NCI-H446 treated with DMSO at 0.1 percent for 48 hours (cell line): ENCODE data around the gene ENPP3.
"Not testable (repeated sequence)": the region's sequence is repeated elsewhere in the genome, so short reads cannot be mapped to it uniquely, and the experiment has no call there.

Experiments
- DNase-seq: peaks from one replicate; lab custom pipeline; 2025; lab: John Stamatoyannopoulos, UW

The ENPP3 gene

DNA sequence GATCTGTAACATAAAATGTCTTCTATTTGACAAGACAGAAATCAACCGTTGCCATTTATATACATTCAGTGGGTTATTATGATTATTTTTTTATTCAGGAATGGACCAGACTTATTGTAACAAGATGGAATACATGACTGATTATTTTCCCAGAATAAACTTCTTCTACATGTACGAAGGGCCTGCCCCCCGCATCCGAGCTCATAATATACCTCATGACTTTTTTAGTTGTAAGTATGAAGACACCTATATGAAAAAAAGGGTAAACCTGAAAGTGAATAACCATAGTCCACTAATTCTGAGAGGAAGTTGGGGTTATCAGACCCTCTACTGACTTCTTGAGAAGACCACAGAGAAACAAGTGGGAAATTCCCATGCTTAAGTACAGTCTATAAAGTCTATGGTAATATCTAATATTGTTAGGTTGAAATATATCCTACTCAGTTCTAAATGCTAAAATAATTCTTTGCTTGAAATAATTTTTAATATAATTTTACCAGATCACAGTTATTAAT lies 48.2 kb downstream of the ENPP3 start:
- no peak for DNase-seq

- DNase-seq = no peak
Measured at GRCh38 chr6:131687022-131687421, 49.9 kb downstream of the ENPP3 start.

- no peak for DNase-seq
Measured at GRCh38 chr6:131688286-131688685, 51.2 kb downstream of the ENPP3 start.

DNA sequence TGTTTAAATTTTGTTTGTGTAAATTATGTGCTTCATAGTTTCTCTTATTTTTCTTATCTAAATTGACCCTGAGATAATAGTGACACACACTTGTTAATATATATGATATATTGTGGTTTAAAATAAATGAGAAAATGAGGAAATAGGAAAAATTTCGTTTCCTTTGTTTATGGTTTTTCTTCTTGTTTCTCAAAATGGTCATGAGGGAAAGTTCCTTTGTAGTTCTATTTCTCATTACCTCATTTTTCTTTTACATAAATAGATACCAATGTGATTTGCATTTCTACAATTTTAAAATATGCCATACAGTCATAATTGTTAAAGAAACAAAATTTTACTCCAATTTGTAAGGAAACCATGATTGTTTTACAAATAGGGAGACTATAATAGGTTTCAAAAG lies 54.9 kb downstream of the ENPP3 start:
- DNase-seq = no peak

GRCh38 chr6:131692589-131692988 lies 55.5 kb downstream of the ENPP3 start:
- no peak for DNase-seq

- no peak for DNase-seq
Measured at GRCh38 chr6:131693384-131693783, 56.3 kb downstream of the ENPP3 start.

DNA sequence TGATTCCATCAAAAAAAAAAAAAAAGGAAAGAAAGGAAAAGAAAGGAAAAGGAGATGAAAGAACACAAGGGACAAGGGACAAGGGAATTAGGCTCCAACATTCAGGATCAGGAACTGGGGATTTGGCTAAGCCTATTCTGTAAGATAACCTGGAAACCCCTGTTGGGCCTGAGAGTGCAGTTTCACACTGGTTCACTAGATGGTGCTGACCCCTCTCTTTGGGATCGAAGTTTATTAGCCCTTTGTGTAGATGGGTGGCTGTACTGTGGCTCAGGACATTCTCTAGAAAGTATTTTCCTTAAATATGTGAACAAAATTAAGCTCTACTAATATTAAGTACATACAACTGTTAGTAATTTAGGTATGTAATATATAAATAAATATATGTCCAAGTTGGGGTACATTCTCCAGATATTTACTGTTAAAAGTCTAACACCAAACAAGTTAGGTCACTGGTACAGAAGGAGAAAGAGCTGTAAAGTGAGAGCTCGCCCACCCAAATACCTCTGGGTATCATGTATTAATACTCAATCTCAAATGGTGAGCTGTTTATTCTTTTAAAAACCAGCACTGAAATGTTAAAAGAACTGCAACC lies 57.8 kb downstream of the ENPP3 start:
- peak; percentile 1 for DNase-seq

DNA sequence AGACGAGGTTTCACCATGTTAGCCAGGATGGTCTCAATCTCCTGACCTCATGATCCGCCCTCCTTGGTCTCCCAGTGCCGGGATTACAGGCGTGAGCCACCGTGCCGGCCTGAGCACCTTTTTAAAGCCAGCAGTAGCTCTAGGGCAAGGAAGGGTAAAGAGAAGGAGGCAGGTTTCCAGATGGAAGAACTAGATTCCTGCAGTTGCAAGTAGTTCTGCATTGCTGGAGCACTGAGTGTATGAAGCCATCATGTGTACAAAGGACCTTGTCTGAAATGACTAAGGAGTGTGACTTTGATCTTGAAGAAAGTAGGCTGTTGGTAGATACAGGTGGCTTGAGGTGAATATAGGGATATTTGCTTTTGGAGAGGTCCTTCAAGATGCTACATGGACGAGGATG lies 59.9 kb downstream of the ENPP3 start:
- DNase-seq = no peak

DNA sequence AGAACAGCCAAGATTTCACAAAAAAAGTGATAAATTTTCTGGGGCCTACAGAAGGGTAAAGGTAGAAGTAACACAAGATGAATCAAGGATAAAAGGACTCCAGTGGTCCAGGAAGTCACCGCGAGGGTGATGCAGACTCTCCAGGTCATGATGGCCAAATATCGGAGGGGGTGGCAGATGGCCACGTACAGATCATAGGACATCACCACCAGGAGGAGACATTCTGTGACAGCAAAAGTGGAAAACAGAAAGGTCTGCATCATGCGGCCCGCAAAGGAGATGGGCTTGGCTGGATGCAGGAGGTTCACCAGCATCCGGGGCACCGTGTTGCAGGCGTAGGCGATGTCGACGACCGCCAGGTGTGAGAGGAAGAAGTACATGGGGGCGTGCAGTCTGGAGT lies 63.7 kb downstream of the ENPP3 start:
- not testable (repeated sequence) for DNase-seq

- DNase-seq = not testable (repeated sequence)
Measured at GRCh38 chr6:131703905-131704304, 66.8 kb downstream of the ENPP3 start.

DNA sequence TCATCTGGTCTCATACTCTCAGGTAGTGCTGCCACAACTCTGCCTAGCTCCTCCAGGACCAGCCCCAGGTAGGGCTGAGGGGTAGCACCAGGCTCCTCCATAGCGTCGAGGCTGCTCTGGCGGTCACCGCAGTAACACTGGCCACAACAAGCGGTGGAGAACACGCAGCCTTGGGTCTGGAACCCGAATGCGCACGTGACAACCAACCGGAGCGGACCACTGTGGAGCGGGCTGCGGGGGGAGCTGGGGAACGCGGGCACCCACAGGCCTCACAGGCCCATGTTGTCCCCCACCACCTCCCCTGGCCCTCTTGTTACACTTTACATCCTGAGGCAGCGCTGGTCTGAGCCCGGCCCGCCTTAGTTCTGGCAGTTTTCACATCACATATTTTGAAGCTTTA lies 73.8 kb downstream of the ENPP3 start, which contains the start of gene CTAGE9:
Gene CTAGE9, minus strand, starts transcription at position 101 of the 400 bp plus-strand sequence. Its CDS starts 0 bp downstream, at position 101.
- not testable (repeated sequence) for DNase-seq

DNA sequence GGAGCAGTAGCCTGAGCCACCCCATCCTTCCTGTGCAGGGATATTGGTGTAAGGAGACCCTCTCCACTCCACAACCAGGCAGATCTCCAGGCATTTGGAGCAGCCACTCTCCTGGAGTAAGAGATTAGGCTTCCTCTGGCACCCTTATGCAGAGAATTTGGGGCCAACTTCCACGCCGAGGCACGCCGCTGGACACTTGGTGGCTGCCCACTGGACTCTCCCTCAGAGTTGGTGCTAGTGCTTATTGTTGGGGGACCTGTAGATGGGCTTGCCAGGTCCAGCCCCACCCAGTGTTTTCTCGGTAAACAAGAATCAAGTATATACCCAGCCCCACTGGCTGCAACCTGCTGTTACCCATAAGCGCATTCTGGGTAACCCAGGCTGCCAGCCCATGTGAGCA lies 78.5 kb downstream of the ENPP3 start:
- DNase-seq = not testable (repeated sequence)

- no peak for DNase-seq
Measured at GRCh38 chr6:131717836-131718542, 80.9 kb downstream of the ENPP3 start.

- no peak for DNase-seq
Measured at GRCh38 chr6:131721161-131721560, 84.1 kb downstream of the ENPP3 start.

- no peak for DNase-seq
Measured at GRCh38 chr6:131724114-131724513, 87.0 kb downstream of the ENPP3 start.

DNA sequence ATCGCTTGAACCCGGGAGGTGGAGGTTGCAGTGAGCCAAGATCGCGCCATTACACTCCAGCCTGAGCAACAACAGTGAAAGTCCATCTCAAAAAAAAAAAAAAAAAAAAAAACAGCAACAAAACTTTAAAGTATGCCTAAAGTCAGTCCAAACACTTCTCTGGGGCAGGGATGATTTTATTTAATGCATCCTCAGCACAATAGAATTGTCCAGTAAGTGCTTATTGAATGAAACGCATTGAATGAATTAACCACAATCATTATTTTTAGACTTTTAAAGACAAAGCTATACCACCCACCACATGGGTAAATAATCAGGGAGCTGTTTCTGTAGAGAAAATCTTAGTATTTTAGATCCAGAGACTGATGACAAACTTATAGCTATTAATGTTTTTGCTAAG lies 90.4 kb downstream of the ENPP3 start:
- no peak for DNase-seq

GRCh38 chr6:131727868-131728267 lies 90.8 kb downstream of the ENPP3 start:
- no peak for DNase-seq

DNA sequence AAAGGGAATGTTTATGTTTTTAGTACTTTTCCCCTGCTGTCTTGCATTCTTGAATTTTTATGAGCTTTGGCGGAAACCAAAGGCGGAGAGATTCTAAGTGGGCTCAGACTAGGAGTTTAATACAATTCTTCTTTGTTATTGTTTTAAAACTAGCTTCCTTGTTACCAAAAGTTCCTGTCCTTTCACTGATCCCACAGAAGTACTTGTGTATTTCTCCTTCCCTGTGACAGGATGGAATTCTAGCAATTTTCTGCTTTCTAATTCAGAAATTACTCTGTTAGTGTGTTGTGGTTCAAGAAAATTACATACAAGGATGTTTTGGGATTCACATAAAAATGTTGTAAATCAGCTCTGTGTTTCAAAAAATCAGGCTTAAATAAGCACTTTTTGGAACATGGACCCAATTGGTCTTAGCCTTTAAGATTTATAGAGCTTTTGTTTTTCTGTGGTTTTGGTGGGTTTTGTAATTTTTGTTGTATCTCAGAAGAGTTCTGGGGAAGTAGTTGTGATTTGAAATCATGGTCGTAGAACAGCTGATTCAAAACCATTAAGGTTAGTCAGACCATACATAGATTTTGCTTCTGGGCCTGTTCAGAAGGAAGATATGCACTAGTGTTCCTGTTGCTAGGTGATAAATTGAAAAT lies 91.3 kb downstream of the ENPP3 start:
- DNase-seq = no peak

GRCh38 chr6:131729550-131729949 lies 92.4 kb downstream of the ENPP3 start:
- no peak for DNase-seq

GRCh38 chr6:131730264-131730663 lies 93.2 kb downstream of the ENPP3 start:
- DNase-seq = no peak

GRCh38 chr6:131731224-131731623 lies 94.1 kb downstream of the ENPP3 start:
- no peak for DNase-seq

DNA sequence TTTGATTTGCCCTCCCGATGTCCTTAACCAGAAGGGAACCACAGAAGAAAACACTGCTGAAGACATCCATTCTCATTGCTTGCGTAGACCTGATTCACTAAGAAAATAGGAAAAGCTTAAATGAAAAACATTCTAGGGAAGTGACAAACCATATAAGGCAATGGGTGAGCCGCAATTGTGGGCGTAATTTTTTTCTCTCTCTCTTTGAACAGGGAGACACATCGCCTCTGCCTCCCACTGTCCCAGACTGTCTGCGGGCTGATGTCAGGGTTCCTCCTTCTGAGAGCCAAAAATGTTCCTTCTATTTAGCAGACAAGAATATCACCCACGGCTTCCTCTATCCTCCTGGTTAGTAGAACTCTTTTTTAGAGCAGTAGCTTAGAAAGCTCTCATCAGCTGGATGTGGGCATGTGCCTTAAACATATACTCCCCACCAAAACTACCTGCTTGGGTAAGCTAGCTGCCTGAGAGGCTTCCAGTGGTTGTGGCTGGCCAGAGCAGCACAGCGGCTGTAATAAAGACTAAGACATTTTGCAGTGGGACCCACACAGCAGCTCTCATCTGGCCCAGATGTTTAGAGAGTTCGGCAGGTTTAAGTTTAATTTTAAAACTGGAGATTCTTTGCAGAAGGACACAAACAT lies 96.4 kb downstream of the ENPP3 start:
- DNase-seq = no peak
